Uterus (tissue), 2 donors: ENCODE measurements around the gene USP25.

Experiments
- POLR2A ChIP-seq, 2 donors: fragments of 450-650 bp; IDR thresholded peaks; one replicate each; pipeline ENCODE4 v1.6.1; 2016; ENCODE audit warnings: antibody characterized with exemption in 2 of 2, mild to moderate bottlenecking in 1 of 2, moderate library complexity in 1 of 2
- TF ChIP-seq, protein P1 (sequence below), 4 experiments: fragments of 200-600 bp in 2 of 4; fragments of 450-650 bp in 2 of 4; sonication (generic) in 2 of 4; IDR thresholded peaks; one replicate each; pipeline ENCODE4 v1.5.1; 2016 to 2019; ENCODE audit warnings: antibody characterized with exemption in 4 of 4, mild to moderate bottlenecking in 2 of 4, moderate library complexity in 1 of 4

DNA sequence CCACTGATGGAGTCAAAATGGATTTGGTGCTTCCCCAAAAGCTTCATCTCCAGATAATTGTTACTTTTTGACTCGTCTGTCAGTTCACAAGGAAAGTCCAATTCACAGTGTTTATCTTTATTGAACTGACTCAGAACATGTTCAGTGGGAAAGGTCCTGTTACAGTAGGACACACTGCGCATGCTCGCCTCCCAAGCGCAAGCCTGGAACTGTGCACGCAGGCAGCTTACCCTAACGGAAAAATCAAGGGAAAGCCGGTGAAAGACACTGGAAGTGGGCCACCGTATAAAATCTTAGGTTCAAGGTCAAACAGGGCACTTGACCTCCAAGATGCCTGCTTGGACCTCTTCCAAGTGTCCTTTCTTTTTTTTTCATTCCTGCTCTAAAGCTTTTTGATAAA is 174.6 kb downstream of the USP25 start:
- TF ChIP-seq, protein P1, sequence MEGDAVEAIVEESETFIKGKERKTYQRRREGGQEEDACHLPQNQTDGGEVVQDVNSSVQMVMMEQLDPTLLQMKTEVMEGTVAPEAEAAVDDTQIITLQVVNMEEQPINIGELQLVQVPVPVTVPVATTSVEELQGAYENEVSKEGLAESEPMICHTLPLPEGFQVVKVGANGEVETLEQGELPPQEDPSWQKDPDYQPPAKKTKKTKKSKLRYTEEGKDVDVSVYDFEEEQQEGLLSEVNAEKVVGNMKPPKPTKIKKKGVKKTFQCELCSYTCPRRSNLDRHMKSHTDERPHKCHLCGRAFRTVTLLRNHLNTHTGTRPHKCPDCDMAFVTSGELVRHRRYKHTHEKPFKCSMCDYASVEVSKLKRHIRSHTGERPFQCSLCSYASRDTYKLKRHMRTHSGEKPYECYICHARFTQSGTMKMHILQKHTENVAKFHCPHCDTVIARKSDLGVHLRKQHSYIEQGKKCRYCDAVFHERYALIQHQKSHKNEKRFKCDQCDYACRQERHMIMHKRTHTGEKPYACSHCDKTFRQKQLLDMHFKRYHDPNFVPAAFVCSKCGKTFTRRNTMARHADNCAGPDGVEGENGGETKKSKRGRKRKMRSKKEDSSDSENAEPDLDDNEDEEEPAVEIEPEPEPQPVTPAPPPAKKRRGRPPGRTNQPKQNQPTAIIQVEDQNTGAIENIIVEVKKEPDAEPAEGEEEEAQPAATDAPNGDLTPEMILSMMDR (IDR thresholded peaks at IDR 0.05): no peak
- no peak for TF ChIP-seq POLR2A (IDR thresholded peaks at IDR 0.05)
